GM12874 (cell line): ENCODE measurements around the gene RTF1.

Experiments used
- CTCF ChIP-seq: IDR thresholded peaks from 2 replicates; pipeline ENCODE4 v1.5.1; 2011; ENCODE audit warnings: low read depth, mild to moderate bottlenecking, control low read depth, low read length, moderate library complexity; ENCODE audit not compliant: insufficient read depth

Gene RTF1

GRCh38 chr15:41505776-41506175, 88.9 kb downstream of the RTF1 start:
- no peak for TF ChIP-seq CTCF

GRCh38 chr15:41506796-41507341, 90.0 kb downstream of the RTF1 start:
- peak; percentile 30; the same call in 1 of the 2 replicates for TF ChIP-seq CTCF

DNA sequence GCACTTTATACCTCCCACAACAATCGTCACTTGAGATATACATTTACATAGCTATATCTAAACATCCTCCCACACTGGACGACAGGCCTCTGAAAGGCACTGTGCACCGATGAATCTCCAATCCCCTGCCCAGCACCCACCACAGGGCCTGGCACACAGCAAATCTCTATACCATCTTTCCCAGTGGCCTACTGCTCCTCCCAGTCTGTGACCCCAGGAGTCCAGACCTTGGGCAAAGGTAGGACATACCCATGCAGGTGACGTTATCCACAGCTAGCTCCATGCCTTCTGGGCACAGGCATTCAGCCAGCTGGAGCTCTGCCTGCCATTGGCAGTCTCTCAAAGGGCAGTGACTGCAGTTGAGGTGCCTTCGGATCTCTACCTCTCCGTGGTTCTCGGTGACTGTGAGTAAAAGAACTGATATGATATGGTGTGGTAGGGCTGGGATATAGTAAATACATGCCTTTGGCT, 91.0 kb downstream of the RTF1 start:
- no peak for TF ChIP-seq CTCF

GRCh38 chr15:41510728-41511127, 93.8 kb downstream of the RTF1 start:
- TF ChIP-seq CTCF, result no peak

DNA sequence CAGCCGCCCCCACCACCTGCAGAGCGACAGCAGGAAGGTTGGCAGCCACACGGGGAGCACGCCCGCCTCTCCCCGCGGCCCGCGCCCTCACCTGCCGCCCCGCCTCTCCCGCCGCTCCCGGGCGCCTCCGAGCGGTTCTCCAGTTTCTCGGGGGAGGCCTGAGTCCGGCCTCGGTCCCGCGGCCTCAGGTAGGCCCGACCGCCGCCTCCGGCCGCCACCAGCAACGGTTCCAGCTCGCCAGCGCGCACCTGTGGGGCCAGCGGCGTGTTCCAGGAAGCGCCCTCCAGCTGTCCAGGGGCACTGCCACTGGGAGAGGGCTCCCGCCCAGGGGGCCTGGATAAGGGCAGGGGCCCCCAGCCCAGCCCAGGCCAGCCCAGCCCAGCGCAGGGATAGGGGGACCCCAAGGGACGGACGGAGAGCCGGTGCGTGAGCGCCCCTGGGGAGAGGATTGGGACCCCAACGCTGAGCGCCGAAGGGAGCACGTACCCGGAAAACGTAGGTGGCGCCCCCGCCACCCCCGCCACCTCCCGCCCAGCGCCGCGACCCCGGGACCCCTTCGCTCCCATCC, 94.5 kb downstream of the RTF1 start:
- no peak for TF ChIP-seq CTCF

DNA sequence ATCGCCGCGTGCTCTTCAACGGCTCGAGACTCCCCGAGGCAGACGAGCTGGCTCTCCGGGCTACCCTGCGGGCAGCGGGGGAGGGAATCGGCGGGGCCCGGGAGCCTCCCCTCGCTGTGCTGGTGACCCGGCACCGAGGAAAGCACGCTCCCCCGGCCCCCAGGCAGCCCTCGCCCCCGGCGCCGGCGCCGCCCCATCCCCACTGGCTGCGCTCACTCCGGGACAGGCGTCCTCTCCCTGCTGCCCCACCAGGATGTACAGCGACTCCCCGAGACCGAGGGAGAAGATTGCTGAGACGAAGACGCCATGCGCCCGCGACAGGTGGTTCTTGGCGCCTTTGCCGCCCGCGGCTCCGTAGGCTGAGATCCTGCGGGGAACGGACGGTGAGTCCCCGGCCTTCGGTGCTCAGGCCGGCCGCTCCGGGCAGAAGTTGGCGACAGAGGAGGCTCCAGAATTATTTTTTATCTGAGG, 95.0 kb downstream of the RTF1 start:
- TF ChIP-seq CTCF, result no peak

- no peak for TF ChIP-seq CTCF
Measured at GRCh38 chr15:41512512-41512939, 95.6 kb downstream of the RTF1 start.
